NCI-H1694 (cell line): ENCODE data around the gene MUC5B.
"Not testable (repeated sequence)": the region's sequence is repeated elsewhere in the genome, so short reads cannot be mapped to it uniquely, and the experiment has no call there.

ENCODE experiments used
- DNase-seq: peaks from one replicate; lab custom pipeline; 2025; lab: John Stamatoyannopoulos, UW

The MUC5B gene

GRCh38 chr11:1222491-1223345 is at the start of gene MUC5B:
Gene MUC5B, plus strand, starts transcription at chr11:1223066. Its CDS starts 58 bp downstream, at chr11:1223124.
- no peak for DNase-seq

GRCh38 chr11:1173396-1173795 is 49.5 kb upstream of the MUC5B start:
- DNase-seq = not testable (repeated sequence)

- no peak for DNase-seq
These were observed 48.2 kb upstream of the MUC5B start for GRCh38 chr11:1174441-1175370.

- no peak for DNase-seq
These were observed 47.2 kb upstream of the MUC5B start for GRCh38 chr11:1175461-1176223.

GRCh38 chr11:1176224-1177019 is 46.4 kb upstream of the MUC5B start:
- no peak for DNase-seq

- DNase-seq = no peak
These were observed 45.7 kb upstream of the MUC5B start for GRCh38 chr11:1177020-1177770.

- DNase-seq = no peak
These were observed 45.1 kb upstream of the MUC5B start for GRCh38 chr11:1177771-1178090.

- no peak for DNase-seq
These were observed 44.5 kb upstream of the MUC5B start for GRCh38 chr11:1178201-1178885.

GRCh38 chr11:1178906-1179305 is 44.0 kb upstream of the MUC5B start:
- DNase-seq = no peak

GRCh38 chr11:1179641-1180040 is 43.2 kb upstream of the MUC5B start:
- DNase-seq = no peak

- no peak for DNase-seq
These were observed 42.7 kb upstream of the MUC5B start for GRCh38 chr11:1180171-1180570.

- no peak for DNase-seq
These were observed 41.9 kb upstream of the MUC5B start for GRCh38 chr11:1180947-1181391.

- DNase-seq = no peak
These were observed 41.4 kb upstream of the MUC5B start for GRCh38 chr11:1181420-1181819.

GRCh38 chr11:1181853-1182535 is 40.9 kb upstream of the MUC5B start:
- no peak for DNase-seq

- DNase-seq = not testable (repeated sequence)
These were observed 38.7 kb upstream of the MUC5B start for GRCh38 chr11:1184139-1184538.

- DNase-seq = not testable (repeated sequence)
These were observed 34.3 kb upstream of the MUC5B start for GRCh38 chr11:1188451-1189130.

- DNase-seq = not testable (repeated sequence)
These were observed 33.0 kb upstream of the MUC5B start for GRCh38 chr11:1189816-1190215.

GRCh38 chr11:1191786-1192470 is 30.9 kb upstream of the MUC5B start:
- not testable (repeated sequence) for DNase-seq
